Dermis microvascular lymphatic vessel endothelial cell (primary cell): Measurements from ENCODE around the gene HMGB4. TPM values are rescaled to one million over a fixed set of nuclear protein-coding genes. Genes with fewer than 3 reads are reported as not detected.

Experiments
- DNase-seq, 2 donors: peaks; one replicate each; pipeline versions ENCODE4 v3.0.0 to v3.0.0-alpha.2; 2010; ENCODE audit warnings: low read depth in 2 of 2
- total RNA-seq: library from RNA; depleted of rRNA; stranded (reverse); fragments of >200 nt; gene quantifications from 2 replicates; pipeline ENCODE4 v1.2.1, GENCODE V29; 2014

The HMGB4 gene
- total RNA-seq, 1 donor from 2014 or later: not detected

- DNase-seq: no peak
Measured at GRCh38 chr1:33848205-33848937, 15.5 kb upstream of the HMGB4 start.

- DNase-seq: no peak
Measured at GRCh38 chr1:33849211-33849610, 14.7 kb upstream of the HMGB4 start.

- no peak for DNase-seq
Measured at GRCh38 chr1:33850481-33850880, 13.4 kb upstream of the HMGB4 start.

GRCh38 chr1:33852711-33853110, 11.2 kb upstream of the HMGB4 start:
- no peak for DNase-seq

- no peak for DNase-seq
Measured at GRCh38 chr1:33853431-33853830, 10.4 kb upstream of the HMGB4 start.

GRCh38 chr1:33854091-33854490, 9.8 kb upstream of the HMGB4 start:
- no peak for DNase-seq

- DNase-seq: no peak
Measured at GRCh38 chr1:33860671-33861070, 3.2 kb upstream of the HMGB4 start.

- DNase-seq: no peak
Measured at GRCh38 chr1:33864460-33865389, 846 bp downstream of the HMGB4 start.

- DNase-seq: no peak
Measured at GRCh38 chr1:33866281-33866680, 2.4 kb downstream of the HMGB4 start.

GRCh38 chr1:33867684-33868083, 3.8 kb downstream of the HMGB4 start:
- DNase-seq: no peak

GRCh38 chr1:33872275-33872674, 8.4 kb downstream of the HMGB4 start:
- DNase-seq: no peak

GRCh38 chr1:33872683-33873082, 8.8 kb downstream of the HMGB4 start:
- DNase-seq: no peak

- no peak for DNase-seq
Measured at GRCh38 chr1:33874636-33875035, 10.8 kb downstream of the HMGB4 start.

- DNase-seq: no peak
Measured at GRCh38 chr1:33875862-33876261, 12.0 kb downstream of the HMGB4 start.

GRCh38 chr1:33876970-33877650, 13.2 kb downstream of the HMGB4 start:
- DNase-seq: no peak

- DNase-seq: no peak
Measured at GRCh38 chr1:33878392-33878791, 14.5 kb downstream of the HMGB4 start.

GRCh38 chr1:33880305-33880704, 16.4 kb downstream of the HMGB4 start:
- DNase-seq: no peak

GRCh38 chr1:33886496-33886895, 22.6 kb downstream of the HMGB4 start:
- DNase-seq: no peak

GRCh38 chr1:33893147-33893830, 29.4 kb downstream of the HMGB4 start:
- no peak for DNase-seq

- DNase-seq: no peak
Measured at GRCh38 chr1:33895396-33895795, 31.5 kb downstream of the HMGB4 start.

GRCh38 chr1:33895976-33896375, 32.1 kb downstream of the HMGB4 start:
- no peak for DNase-seq
